Measurements from ENCODE around the gene CCDC27. TPM values are rescaled to one million over a fixed set of nuclear protein-coding genes. Genes with fewer than 3 reads are reported as not detected.

CCDC27 gene
- total and polyA plus RNA-seq, 2 of the 13 experiments (the other 11 are each of a cell fraction or from before 2014, with no cell fraction given): not detected

- no peak for TF ChIP-seq POGK (CRISPR knock-in tag; conservative IDR thresholded peaks at IDR 0.05)
- TF ChIP-seq MEF2D (CRISPR knock-in tag; IDR thresholded peaks at IDR 0.05): no peak; the same call in none of the 2 replicates
- TF ChIP-seq ZNF766 (CRISPR knock-in tag; IDR thresholded peaks at IDR 0.05; ENCODE audit: borderline replicate concordance): peak; percentile 43; the same call in 1 of the 2 replicates
- TF ChIP-seq ZNF883 (CRISPR knock-in tag; IDR thresholded peaks at IDR 0.05; ENCODE audit: not compliant biosample characterization): peak; percentile 20
- no peak for TF ChIP-seq NFRKB (IDR thresholded peaks at IDR 0.05)
- TF ChIP-seq NONO (IDR thresholded peaks at IDR 0.05): no peak
- TF ChIP-seq NONO (CRISPR knock-in tag; conservative IDR thresholded peaks at IDR 0.05): peak; percentile 85; the same call in 1 of the 2 replicates
- TF ChIP-seq, protein P1, sequence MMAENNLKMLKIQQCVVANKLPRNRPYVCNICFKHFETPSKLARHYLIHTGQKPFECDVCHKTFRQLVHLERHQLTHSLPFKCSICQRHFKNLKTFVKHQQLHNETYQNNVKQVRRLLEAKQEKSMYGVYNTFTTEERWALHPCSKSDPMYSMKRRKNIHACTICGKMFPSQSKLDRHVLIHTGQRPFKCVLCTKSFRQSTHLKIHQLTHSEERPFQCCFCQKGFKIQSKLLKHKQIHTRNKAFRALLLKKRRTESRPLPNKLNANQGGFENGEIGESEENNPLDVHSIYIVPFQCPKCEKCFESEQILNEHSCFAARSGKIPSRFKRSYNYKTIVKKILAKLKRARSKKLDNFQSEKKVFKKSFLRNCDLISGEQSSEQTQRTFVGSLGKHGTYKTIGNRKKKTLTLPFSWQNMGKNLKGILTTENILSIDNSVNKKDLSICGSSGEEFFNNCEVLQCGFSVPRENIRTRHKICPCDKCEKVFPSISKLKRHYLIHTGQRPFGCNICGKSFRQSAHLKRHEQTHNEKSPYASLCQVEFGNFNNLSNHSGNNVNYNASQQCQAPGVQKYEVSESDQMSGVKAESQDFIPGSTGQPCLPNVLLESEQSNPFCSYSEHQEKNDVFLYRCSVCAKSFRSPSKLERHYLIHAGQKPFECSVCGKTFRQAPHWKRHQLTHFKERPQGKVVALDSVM (CRISPR knock-in tag; IDR thresholded peaks at IDR 0.05): no peak
- 0 out of 2 replicates have a peak, but pooled peaks have one; percentile 70 for TF ChIP-seq ZFP82 (CRISPR knock-in tag; IDR thresholded peaks at IDR 0.05; ENCODE audit: borderline replicate concordance)
- TF ChIP-seq MZF1 (CRISPR knock-in tag; IDR thresholded peaks at IDR 0.05; ENCODE audit: borderline replicate concordance): peak; percentile 77; the same call in 1 of the 2 replicates
- peak; percentile 98 for TF ChIP-seq TFAP4 (IDR thresholded peaks at IDR 0.05; ENCODE audit: borderline replicate concordance, low read depth)
- no peak for TF ChIP-seq TBP (CRISPR knock-in tag; IDR thresholded peaks at IDR 0.05)
- TF ChIP-seq MYC (CRISPR knock-in tag; IDR thresholded peaks at IDR 0.05; ENCODE audit: borderline replicate concordance): peak; percentile 98
- TF ChIP-seq STAG1 (CRISPR knock-in tag; IDR thresholded peaks at IDR 0.05): peak; percentile 53
- TF ChIP-seq CBX2 (IDR thresholded peaks at IDR 0.05; ENCODE audit: low read depth, low read length): no peak
- no peak; the same call in 1 of the 2 replicates for TF ChIP-seq CBX2 (CRISPR knock-in tag; IDR thresholded peaks at IDR 0.05; ENCODE audit: low read depth)
- TF ChIP-seq, protein P2, sequence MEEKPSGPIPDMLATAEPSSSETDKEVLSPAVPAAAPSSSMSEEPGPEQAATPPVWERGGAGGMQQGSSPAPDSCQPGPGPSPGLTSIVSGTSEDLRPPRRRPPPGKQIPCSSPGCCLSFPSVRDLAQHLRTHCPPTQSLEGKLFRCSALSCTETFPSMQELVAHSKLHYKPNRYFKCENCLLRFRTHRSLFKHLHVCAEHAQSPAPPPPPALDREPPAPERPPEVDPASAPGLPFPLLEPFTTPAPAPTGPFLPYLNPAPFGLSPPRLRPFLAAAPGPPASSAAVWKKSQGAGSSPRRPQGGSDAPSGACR (CRISPR knock-in tag; IDR thresholded peaks at IDR 0.05): peak; percentile 54
- TF ChIP-seq, protein P3, sequence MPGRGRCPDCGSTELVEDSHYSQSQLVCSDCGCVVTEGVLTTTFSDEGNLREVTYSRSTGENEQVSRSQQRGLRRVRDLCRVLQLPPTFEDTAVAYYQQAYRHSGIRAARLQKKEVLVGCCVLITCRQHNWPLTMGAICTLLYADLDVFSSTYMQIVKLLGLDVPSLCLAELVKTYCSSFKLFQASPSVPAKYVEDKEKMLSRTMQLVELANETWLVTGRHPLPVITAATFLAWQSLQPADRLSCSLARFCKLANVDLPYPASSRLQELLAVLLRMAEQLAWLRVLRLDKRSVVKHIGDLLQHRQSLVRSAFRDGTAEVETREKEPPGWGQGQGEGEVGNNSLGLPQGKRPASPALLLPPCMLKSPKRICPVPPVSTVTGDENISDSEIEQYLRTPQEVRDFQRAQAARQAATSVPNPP (CRISPR knock-in tag; IDR thresholded peaks at IDR 0.05): peak; percentile 95; the same call in 1 of the 2 replicates
- TF ChIP-seq THRA (CRISPR knock-in tag; IDR thresholded peaks at IDR 0.05; ENCODE audit: borderline replicate concordance): no peak
- TF ChIP-seq IKZF4 (CRISPR knock-in tag; IDR thresholded peaks at IDR 0.05; ENCODE audit: borderline replicate concordance, low read depth, not compliant biosample characterization): peak; percentile 65
- no peak; the same call in 1 of the 2 replicates for TF ChIP-seq HMG20B (CRISPR knock-in tag; conservative IDR thresholded peaks at IDR 0.05)
Measured at GRCh38 chr1:3775490-3776230, 23.4 kb downstream of the CCDC27 start (continued).
